NT2/D1 (cell line): Measurements from ENCODE around the gene LCNL1.
"Not testable (repeated sequence)": the region's sequence is repeated elsewhere in the genome, so short reads cannot be mapped to it uniquely, and the experiment has no call there.

ENCODE experiments used
- DNase-seq: peaks from one replicate; pipeline ENCODE4 v3.0.0-alpha.2; 2011; ENCODE audit warnings: low read depth, low spot score
- H3K27me3 ChIP-seq: 2 replicates; pipeline ENCODE4 v1.6.0; 2011; ENCODE audit warnings: mild to moderate bottlenecking; ENCODE audit not compliant: insufficient read length, insufficient read depth
- H3K36me3 ChIP-seq: 2 replicates; pipeline ENCODE4 v1.6.1; 2011; ENCODE audit warnings: mild to moderate bottlenecking, low read length, mixed read lengths; ENCODE audit not compliant: insufficient read depth, insufficient read length
- H3K4me1 ChIP-seq: 2 replicates; pipeline ENCODE4 v1.5.1; 2011; ENCODE audit not compliant: insufficient read depth, insufficient read length
- H3K4me3 ChIP-seq: 2 replicates; pipeline ENCODE4 v1.5.1; 2011; ENCODE audit warnings: low read depth; ENCODE audit not compliant: insufficient read length
- H3K9ac ChIP-seq: 2 replicates; pipeline ENCODE4 v1.6.0; 2011; ENCODE audit warnings: low read depth; ENCODE audit not compliant: insufficient read length
- H3K9me3 ChIP-seq: 2 replicates; pipeline ENCODE4 v1.5.1; 2011; ENCODE audit warnings: mild to moderate bottlenecking, low read length; ENCODE audit not compliant: insufficient read depth
- SUZ12 ChIP-seq: IDR thresholded peaks from 2 replicates; pipeline ENCODE4 v1.6.1; 2011; ENCODE audit not compliant: insufficient read length, insufficient read depth; ENCODE audit errors: extremely low read depth
- YY1 ChIP-seq: IDR thresholded peaks from 2 replicates; pipeline ENCODE4 v1.6.1; 2011; ENCODE audit not compliant: insufficient read length, insufficient read depth
- ZNF274 ChIP-seq: IDR thresholded peaks from 2 replicates; pipeline ENCODE4 v1.6.1; 2011; ENCODE audit warnings: mild to moderate bottlenecking, low read depth, low read length

LCNL1 gene

GRCh38 chr9:137031904-137032640, 49.3 kb downstream of the LCNL1 start, which contains the start of gene FUT7:
TSS of gene FUT7 (minus strand) at chr9:137032088. CDS start at chr9:137031991, 97 bp downstream.
- no peak for TF ChIP-seq SUZ12
- no peak for TF ChIP-seq YY1
- TF ChIP-seq ZNF274 = no peak
- H3K9ac ChIP-seq = no peak within 1 kb of the TSS

GRCh38 chr9:137032858-137033257, 50.1 kb downstream of the LCNL1 start:
- H3K9me3 ChIP-seq = no peaks in the 10 kb centered on the region
- TF ChIP-seq SUZ12 (no peak), ZNF274 (no peak), YY1 (no peak)

More at GRCh38 chr9:137031904-137032640, 49.3 kb downstream of the LCNL1 start, which contains the start of gene FUT7:
- Histone ChIP-seq H3K27me3 (peaks cover 28% of the 10 kb centered on the region), H3K36me3 (peaks cover under 1% of the 10 kb centered on the region), H3K9me3 (no peaks in the 10 kb centered on the region), H3K4me3 (no peak within 1 kb of the TSS), H3K4me1 (peaks cover 37% of the 10 kb centered on the region)
- no peak for DNase-seq

GRCh38 chr9:137033481-137033880, 50.7 kb downstream of the LCNL1 start:
- Histone ChIP-seq H3K27me3 (peaks cover 19% of the 10 kb centered on the region), H3K4me1 (peaks cover 28% of the 10 kb centered on the region)
- not testable (repeated sequence) for H3K9ac ChIP-seq, DNase-seq, H3K4me3 ChIP-seq, H3K9me3 ChIP-seq, H3K36me3 ChIP-seq

More at GRCh38 chr9:137032858-137033257, 50.1 kb downstream of the LCNL1 start:
- Histone ChIP-seq H3K36me3 (peaks cover 6% of the 10 kb centered on the region), H3K9ac (no peak overlapping the region), H3K27me3 (peaks cover 21% of the 10 kb centered on the region), H3K4me1 (peaks cover 30% of the 10 kb centered on the region), H3K4me3 (no peak overlapping the region)
- DNase-seq = no peak

GRCh38 chr9:137034039-137034708, 51.4 kb downstream of the LCNL1 start:
- H3K36me3 ChIP-seq = peaks cover 10% of the 10 kb centered on the region
- peak overlapping the region; percentile 32 for H3K9ac ChIP-seq
- TF ChIP-seq YY1 = no peak
- H3K4me1 ChIP-seq = peaks cover 21% of the 10 kb centered on the region
- H3K9me3 ChIP-seq = no peaks in the 10 kb centered on the region
- H3K4me3 ChIP-seq = no peak overlapping the region
- H3K27me3 ChIP-seq = peaks cover 12% of the 10 kb centered on the region
- no peak for DNase-seq

GRCh38 chr9:137034709-137035506, 52.1 kb downstream of the LCNL1 start:
- peak overlapping the region; percentile 52 for H3K9ac ChIP-seq
- peaks cover 17% of the 10 kb centered on the region for H3K36me3 ChIP-seq
- H3K4me3 ChIP-seq = no peak overlapping the region
- H3K27me3 ChIP-seq = peaks cover 8% of the 10 kb centered on the region
- DNase-seq = peak; percentile 85
- TF ChIP-seq YY1 (no peak), SUZ12 (no peak), ZNF274 (no peak)
- no peaks in the 10 kb centered on the region for H3K9me3 ChIP-seq
- peaks cover 21% of the 10 kb centered on the region for H3K4me1 ChIP-seq
